ENCODE data around the gene CDCA7. TPM values are rescaled to one million over a fixed set of nuclear protein-coding genes. Genes with fewer than 3 reads are reported as not detected.

Gene CDCA7
- total RNA-seq (1 to 10 TPM in 1 of 2 donors, under 1 TPM in 1; 0.08 to 7.9 TPM), polyA plus RNA-seq (under 1 TPM; 0.09 to 0.25 TPM)

- Histone ChIP-seq H3K27me3 (ENCODE audit: control insufficient read depth in 4 of 4, insufficient read depth in 4 of 4, low read length in 3 of 4) (peaks cover 0 to 8% (median 1%) of the 10 kb centered on the region in 4 donors), H3K9ac (ENCODE audit: low read depth in 1 of 2, low read length in 2 of 2) (no peak within 1 kb of the TSS), H3K4me3 (ENCODE audit: low read depth in 1 of 3, low read length in 3 of 3) (peak within 1 kb of the TSS; percentile 28 to 59 (median 51)), H3K9me3 (ENCODE audit: control insufficient read depth in 4 of 4, low read length in 3 of 4) (peaks cover 0 to 3% (median 0%) of the 10 kb centered on the region in 4 donors), H3K36me3 (ENCODE audit: control insufficient read depth in 4 of 4, insufficient read depth in 3 of 4, low read depth in 1 of 4, low read length in 3 of 4) (no peaks in the 10 kb centered on the region), H3K27ac (ENCODE audit: low read depth in 1 of 2, low read length in 2 of 2) (no peak within 1 kb of the TSS), H3K4me1 (ENCODE audit: control insufficient read depth in 4 of 4, insufficient read depth in 4 of 4, low read length in 3 of 4) (peaks cover 6 to 19% (median 15%) of the 10 kb centered on the region in 4 donors)
- DNase-seq (ENCODE audit: low spot score) = peak; percentile 63
- 3% methylated on average over 50 of the region's 50 CpGs for WGBS
- TF ChIP-seq EGR1 (IDR thresholded peaks at IDR 0.05; ENCODE audit: low read depth in 2 of 2) (no peak), SP1 (IDR thresholded peaks at IDR 0.05) (no peak)
Observed at GRCh38 chr2:173354582-173355131, at the start of gene CDCA7. Gene CDCA7, plus strand, starts transcription at chr2:173354872. Its CDS starts 92 bp downstream, at chr2:173354964.

- WGBS = 73% methylated on average over 2 of the region's 2 CpGs
- Histone ChIP-seq H3K4me3 (ENCODE audit: low read depth in 1 of 3, low read length in 3 of 3) (no peak overlapping the region), H3K9me3 (ENCODE audit: control insufficient read depth in 4 of 4, low read length in 3 of 4) (no peaks in the 10 kb centered on the region), H3K9ac (ENCODE audit: low read depth in 1 of 2, low read length in 2 of 2) (no peak overlapping the region), H3K36me3 (ENCODE audit: control insufficient read depth in 4 of 4, insufficient read depth in 3 of 4, low read depth in 1 of 4, low read length in 3 of 4) (no peaks in the 10 kb centered on the region), H3K27me3 (ENCODE audit: control insufficient read depth in 4 of 4, insufficient read depth in 4 of 4, low read length in 3 of 4) (no peaks in the 10 kb centered on the region), H3K4me1 (ENCODE audit: control insufficient read depth in 4 of 4, insufficient read depth in 4 of 4, low read length in 3 of 4) (no peaks in the 10 kb centered on the region), H3K27ac (ENCODE audit: low read depth in 1 of 2, low read length in 2 of 2) (no peak overlapping the region)
- DNase-seq (ENCODE audit: low spot score) = no peak
- TF ChIP-seq RAD21 (IDR thresholded peaks at IDR 0.05) (no peak), REST (IDR thresholded peaks at IDR 0.05) (no peak), GABPA (IDR thresholded peaks at IDR 0.05 in 1 of 2, conservative IDR thresholded peaks at IDR 0.05 in 1 of 2) (no peak), YY1 (IDR thresholded peaks at IDR 0.05) (no peak), CTCF (IDR thresholded peaks at IDR 0.05; ENCODE audit: low read depth, low read length, missing input control) (no peak), ATF3 (IDR thresholded peaks at IDR 0.05) (no peak), JUND (IDR thresholded peaks at IDR 0.05) (no peak), SP1 (IDR thresholded peaks at IDR 0.05) (no peak), EGR1 (IDR thresholded peaks at IDR 0.05; ENCODE audit: low read depth in 2 of 2) (no peak), HNF4A (conservative IDR thresholded peaks at IDR 0.05) (no peak)
Observed at GRCh38 chr2:173305303-173305702, 49.4 kb upstream of the CDCA7 start.

GRCh38 chr2:173307293-173307692, 47.4 kb upstream of the CDCA7 start:
- 48% methylated on average over 4 of the region's 4 CpGs for WGBS
- TF ChIP-seq NR2F2 (IDR thresholded peaks at IDR 0.05) (no peak), JUND (IDR thresholded peaks at IDR 0.05) (no peak), HNF4A (conservative IDR thresholded peaks at IDR 0.05) (no peak), HNF4G (IDR thresholded peaks at IDR 0.05) (no peak), ZBTB33 (IDR thresholded peaks at IDR 0.05) (no peak), ATF3 (IDR thresholded peaks at IDR 0.05) (no peak), RXRA (IDR thresholded peaks at IDR 0.05) (no peak), FOXA2 (IDR thresholded peaks at IDR 0.05) (no peak), YY1 (IDR thresholded peaks at IDR 0.05) (no peak), FOXA1 (IDR thresholded peaks at IDR 0.05) (no peak), CTCF (IDR thresholded peaks at IDR 0.05; ENCODE audit: low read depth, low read length, missing input control) (no peak)

More at GRCh38 chr2:173307293-173307692, 47.4 kb upstream of the CDCA7 start:
- Histone ChIP-seq H3K27me3 (ENCODE audit: control insufficient read depth in 4 of 4, insufficient read depth in 4 of 4, low read length in 3 of 4) (no peaks in the 10 kb centered on the region), H3K36me3 (ENCODE audit: control insufficient read depth in 4 of 4, insufficient read depth in 3 of 4, low read depth in 1 of 4, low read length in 3 of 4) (no peaks in the 10 kb centered on the region), H3K27ac (ENCODE audit: low read depth in 1 of 2, low read length in 2 of 2) (no peak overlapping the region), H3K9me3 (ENCODE audit: control insufficient read depth in 4 of 4, low read length in 3 of 4) (no peaks in the 10 kb centered on the region), H3K4me1 (ENCODE audit: control insufficient read depth in 4 of 4, insufficient read depth in 4 of 4, low read length in 3 of 4) (no peaks in the 10 kb centered on the region), H3K4me3 (ENCODE audit: low read depth in 1 of 3, low read length in 3 of 3) (no peak overlapping the region), H3K9ac (ENCODE audit: low read depth in 1 of 2, low read length in 2 of 2) (no peak overlapping the region)
- no peak for DNase-seq (ENCODE audit: low spot score)
